Right lung (tissue), 10 donors: ENCODE results near the gene HDGF. TPM values are rescaled to one million over a fixed set of nuclear protein-coding genes. Genes with fewer than 3 reads are reported as not detected.

Experiments
- DNase-seq, 2 donors: peaks; one replicate each; pipeline ENCODE4 v3.0.0-alpha.2; 2013
- long read RNA-seq, 8 donors: transcript quantifications; one replicate each; lab custom pipeline, GENCODE V29; 2026
- polyA plus RNA-seq, 5 donors: library from polyadenylated mRNA; unstranded; fragments of 120-200 nt; gene quantifications; one replicate each; pipeline versions ENCODE4 v1.2.1 to v1.2.3, GENCODE V29; 2013; ENCODE audit warnings: inconsistent platforms in 1 of 5, low replicate concordance in 1 of 5; ENCODE audit not compliant: insufficient read length in 5 of 5, insufficient read depth in 1 of 5

The HDGF gene
- polyA plus RNA-seq = 100 to 1,000 TPM; 224 to 268 (median 246) TPM
- long read RNA-seq, donor 1, transcript HDGF-201 (6 exons, 2,380 nt) = major isoform, 39 of 123 reads
- long read RNA-seq, donor 1, partial matches to known transcripts = 73 of 123 reads
- long read RNA-seq, donor 1, other reads (novel, unspliced or antisense) = 0 of 123 reads
- long read RNA-seq, donor 2, transcript HDGF-201 (6 exons, 2,380 nt) = major isoform, 19 of 22 reads
- long read RNA-seq, donor 2, partial matches to known transcripts = 0 of 22 reads
- long read RNA-seq, donor 2, other reads (novel, unspliced or antisense) = 0 of 22 reads
- long read RNA-seq, donor 3, transcript HDGF-201 (6 exons, 2,380 nt) = major isoform, 22 of 58 reads
- long read RNA-seq, donor 3, partial matches to known transcripts = 34 of 58 reads
- long read RNA-seq, donor 3, other reads (novel, unspliced or antisense) = 0 of 58 reads
- long read RNA-seq, donor 4, transcript HDGF-201 (6 exons, 2,380 nt) = major isoform, 7 of 28 reads
- long read RNA-seq, donor 4, partial matches to known transcripts = 19 of 28 reads
- long read RNA-seq, donor 4, other reads (novel, unspliced or antisense) = 0 of 28 reads
- long read RNA-seq, donor 5, transcript HDGF-201 (6 exons, 2,380 nt) = major isoform, 27 of 73 reads
- long read RNA-seq, donor 5, partial matches to known transcripts = 40 of 73 reads
- long read RNA-seq, donor 5, other reads (novel, unspliced or antisense) = 0 of 73 reads
- long read RNA-seq, donor 6, transcript HDGF-201 (6 exons, 2,380 nt) = major isoform, 40 of 176 reads
- long read RNA-seq, donor 6, partial matches to known transcripts = 108 of 176 reads
- long read RNA-seq, donor 6, other reads (novel, unspliced or antisense) = 24 of 176 reads
- long read RNA-seq, donor 7, transcript HDGF-201 (6 exons, 2,380 nt) = major isoform, 42 of 49 reads
- long read RNA-seq, donor 7, partial matches to known transcripts = 6 of 49 reads
- long read RNA-seq, donor 7, other reads (novel, unspliced or antisense) = 0 of 49 reads
- long read RNA-seq, donor 8, transcript HDGF-201 (6 exons, 2,380 nt) = major isoform, 13 of 40 reads
- long read RNA-seq, donor 8, partial matches to known transcripts = 26 of 40 reads
- long read RNA-seq, donor 8, other reads (novel, unspliced or antisense) = 0 of 40 reads

GRCh38 chr1:156751451-156751756, at the start of gene HDGF:
HDGF (minus strand) TSS chr1:156751675; CDS start chr1:156751429, 246 bp downstream.
- no peak for DNase-seq

- no peak for DNase-seq
Observed at GRCh38 chr1:156797212-156797871, 45.9 kb upstream of the HDGF start.

- DNase-seq = no peak
Observed at GRCh38 chr1:156796340-156797097, 45.0 kb upstream of the HDGF start.

- DNase-seq = no peak
Observed at GRCh38 chr1:156795787-156796186, 44.3 kb upstream of the HDGF start.

GRCh38 chr1:156795374-156795733, 43.9 kb upstream of the HDGF start:
- DNase-seq = no peak

- no peak for DNase-seq
Observed at GRCh38 chr1:156794506-156795373, 43.3 kb upstream of the HDGF start.

GRCh38 chr1:156789621-156790318, 38.3 kb upstream of the HDGF start:
- DNase-seq = no peak

GRCh38 chr1:156788136-156788535, 36.7 kb upstream of the HDGF start:
- DNase-seq = no peak

- no peak for DNase-seq
Observed at GRCh38 chr1:156786640-156787039, 35.2 kb upstream of the HDGF start.

GRCh38 chr1:156785458-156785857, 34.0 kb upstream of the HDGF start:
- no peak for DNase-seq

- DNase-seq = no peak
Observed at GRCh38 chr1:156781585-156782186, 30.2 kb upstream of the HDGF start.

GRCh38 chr1:156777573-156777972, 26.1 kb upstream of the HDGF start:
- no peak for DNase-seq

GRCh38 chr1:156776942-156777341, 25.5 kb upstream of the HDGF start:
- no peak for DNase-seq

GRCh38 chr1:156775799-156776198, 24.3 kb upstream of the HDGF start:
- DNase-seq = no peak

- no peak for DNase-seq
Observed at GRCh38 chr1:156773607-156774006, 22.1 kb upstream of the HDGF start.

- DNase-seq = no peak
Observed at GRCh38 chr1:156772728-156773497, 21.4 kb upstream of the HDGF start.

GRCh38 chr1:156772222-156772621, 20.7 kb upstream of the HDGF start:
- DNase-seq = no peak

- DNase-seq = no peak
Observed at GRCh38 chr1:156768610-156769295, 17.3 kb upstream of the HDGF start.
